ENCODE data around the gene DNM3.

Gene DNM3

DNA sequence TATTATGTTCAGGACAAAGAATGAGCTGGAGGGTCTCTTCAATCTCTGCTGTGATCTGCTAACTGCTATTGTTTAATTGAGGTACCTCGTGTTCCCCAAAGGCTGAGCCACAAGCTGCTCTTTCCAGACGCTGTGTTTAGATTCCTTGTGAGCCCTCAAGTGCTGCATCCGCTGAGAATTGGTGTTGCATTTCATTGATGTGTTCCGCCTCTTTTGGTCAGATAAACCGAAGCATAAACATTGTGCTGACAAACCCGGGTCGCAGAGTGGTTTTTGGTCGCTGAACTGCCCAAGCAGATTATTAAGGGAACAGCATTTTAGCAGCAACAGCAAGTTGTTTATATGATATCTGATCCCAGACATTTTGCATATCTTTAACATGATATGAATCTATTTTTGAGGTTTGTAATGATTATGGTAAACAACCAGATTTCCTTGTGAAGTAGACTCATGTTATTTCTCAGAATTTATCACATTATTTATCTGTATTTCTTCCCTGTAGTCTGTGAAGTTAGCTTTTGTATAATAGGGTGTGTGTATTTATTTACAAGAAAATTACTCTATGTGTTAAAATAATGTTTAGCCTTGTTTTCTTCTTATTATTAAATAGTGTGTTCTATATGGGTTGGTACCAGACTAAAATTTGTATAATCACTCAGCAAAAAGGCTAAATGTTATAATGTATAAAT lies 362.0 kb downstream of the DNM3 start:
- in situ Hi-C loops (cut with HindIII; ENCODE audit: low sequenced_read_pairs) = no loop called here

DNA sequence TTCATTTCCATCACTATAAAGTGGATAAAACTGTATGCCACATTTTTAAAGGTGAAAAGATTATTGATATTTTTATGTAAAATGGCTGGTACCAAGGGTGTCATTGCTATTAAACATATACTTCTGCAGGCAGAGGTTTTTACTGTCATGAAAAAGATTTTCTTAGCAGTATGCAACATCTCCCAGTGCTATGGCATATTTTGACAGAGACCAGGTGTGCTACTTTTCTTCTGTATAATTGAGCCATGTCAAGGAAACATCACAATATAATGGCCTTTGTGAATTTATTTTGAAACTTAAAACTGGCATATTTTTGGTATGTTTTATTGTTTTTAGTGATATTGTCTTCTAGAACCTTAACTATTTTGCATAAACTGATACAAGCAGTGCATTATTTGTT lies 362.6 kb downstream of the DNM3 start:
- in situ Hi-C loops (cut with HindIII; ENCODE audit: low sequenced_read_pairs) = no loop called here

DNA sequence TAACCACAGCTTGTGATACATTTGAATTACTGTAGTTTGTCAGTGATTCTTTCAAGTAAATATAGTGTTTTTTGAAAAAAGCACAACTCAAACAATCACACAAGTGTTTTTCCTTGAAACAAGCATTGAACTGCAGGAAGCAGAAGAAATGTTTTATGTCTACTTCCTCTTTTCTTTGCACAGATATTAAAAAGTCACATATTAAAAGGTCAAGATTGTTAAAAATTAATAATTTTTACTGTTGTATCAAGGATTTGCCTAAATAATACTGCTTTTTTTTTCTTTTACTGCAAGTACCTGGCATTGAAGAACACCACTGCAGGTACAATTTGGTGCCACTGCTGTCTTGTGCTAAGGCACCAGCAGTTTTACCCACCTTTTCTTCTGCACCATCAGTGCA lies 365.0 kb downstream of the DNM3 start:
- in situ Hi-C loops (cut with HindIII; ENCODE audit: low sequenced_read_pairs) = loop anchor here (5.0 kb wide), 1 partner anchor 189 kb away; no protein-coding TSS in a partner anchor

DNA sequence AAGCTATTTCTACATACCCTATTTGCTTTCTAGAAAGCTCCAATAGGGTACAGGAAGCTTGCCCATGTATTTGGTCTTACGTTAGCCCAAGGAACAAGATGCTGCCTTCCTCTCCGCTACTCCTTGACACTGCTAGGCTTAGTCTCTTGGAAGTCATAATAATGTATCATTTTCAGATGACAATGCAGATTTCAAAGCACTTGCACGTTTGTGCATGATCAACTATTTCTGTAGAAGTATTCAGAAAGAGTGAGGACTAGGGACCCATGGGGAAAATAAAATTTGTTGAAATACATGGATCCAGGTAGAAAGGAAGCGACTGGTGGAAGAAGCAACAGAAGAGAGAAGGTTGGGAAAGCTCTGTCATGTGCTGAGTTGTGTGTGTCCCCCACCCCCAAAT lies 367.3 kb downstream of the DNM3 start:
- in situ Hi-C loops (cut with HindIII; ENCODE audit: low sequenced_read_pairs) = loop anchor here (5.0 kb wide), 1 partner anchor 191 kb away; no protein-coding TSS in a partner anchor

DNA sequence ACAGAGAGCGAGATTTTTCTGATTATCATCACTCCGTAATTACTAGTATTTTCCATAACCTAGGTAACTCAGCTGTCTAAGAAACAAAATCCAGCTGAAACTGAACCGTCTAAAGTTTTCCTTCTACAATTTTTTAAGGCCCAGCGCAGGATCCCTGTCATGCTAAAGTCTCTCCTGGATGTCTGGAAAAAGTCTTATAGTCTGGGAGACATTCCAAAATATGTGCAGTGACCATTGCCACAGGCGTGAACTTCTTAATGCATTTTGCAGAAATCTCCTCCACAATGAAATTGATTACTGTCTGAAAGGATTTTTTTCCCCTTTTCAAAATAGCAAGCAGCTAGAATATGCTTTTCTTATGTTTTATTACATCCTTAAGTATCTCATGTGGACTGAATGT lies 369.9 kb downstream of the DNM3 start:
- in situ Hi-C loops (cut with HindIII; ENCODE audit: low sequenced_read_pairs) = loop anchor here (10.0 kb wide), 1 partner anchor 106 kb away; no protein-coding TSS in a partner anchor

DNA sequence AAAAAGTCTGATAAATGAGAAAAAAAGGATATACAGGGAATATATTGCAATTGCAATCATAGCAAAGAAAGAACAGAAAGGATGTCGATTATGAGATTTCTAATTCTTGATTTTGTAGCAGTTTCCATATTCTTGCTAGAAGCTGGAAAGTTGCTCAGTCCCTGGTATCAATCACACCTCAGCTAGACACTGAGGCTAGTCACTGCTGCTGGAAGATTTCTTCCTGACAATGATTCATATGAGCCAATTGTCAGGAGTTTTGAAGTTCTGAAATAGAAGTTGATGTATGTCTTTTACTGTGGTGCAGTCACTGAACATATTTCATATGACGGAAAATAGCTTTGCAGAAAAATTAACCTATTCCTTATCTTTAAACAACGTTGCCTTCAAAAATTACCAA lies 370.8 kb downstream of the DNM3 start:
- in situ Hi-C loops (cut with HindIII; ENCODE audit: low sequenced_read_pairs) = loop anchor here (10.0 kb wide), 1 partner anchor 107 kb away; no protein-coding TSS in a partner anchor

DNA sequence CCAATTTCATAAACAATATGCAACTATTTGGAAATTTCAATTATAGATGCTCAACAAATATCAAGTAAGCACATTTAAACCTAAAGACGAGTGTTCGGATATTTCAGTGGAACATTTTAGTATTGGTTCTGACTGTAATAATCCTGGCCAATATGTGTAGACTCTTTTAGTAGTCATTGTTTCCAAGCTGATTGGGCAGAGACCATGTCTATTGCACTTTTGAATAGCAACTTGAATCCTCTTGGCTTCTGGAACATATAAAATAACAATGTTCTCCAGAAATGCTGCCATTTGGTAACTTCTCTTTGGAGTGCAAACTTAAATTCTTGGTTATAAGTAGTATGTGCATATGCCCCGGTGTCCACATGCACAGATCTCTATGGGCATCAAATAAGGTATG lies 373.7 kb downstream of the DNM3 start:
- in situ Hi-C loops (cut with HindIII; ENCODE audit: low sequenced_read_pairs) = loop anchor here (10.0 kb wide), 1 partner anchor 110 kb away; no protein-coding TSS in a partner anchor

DNA sequence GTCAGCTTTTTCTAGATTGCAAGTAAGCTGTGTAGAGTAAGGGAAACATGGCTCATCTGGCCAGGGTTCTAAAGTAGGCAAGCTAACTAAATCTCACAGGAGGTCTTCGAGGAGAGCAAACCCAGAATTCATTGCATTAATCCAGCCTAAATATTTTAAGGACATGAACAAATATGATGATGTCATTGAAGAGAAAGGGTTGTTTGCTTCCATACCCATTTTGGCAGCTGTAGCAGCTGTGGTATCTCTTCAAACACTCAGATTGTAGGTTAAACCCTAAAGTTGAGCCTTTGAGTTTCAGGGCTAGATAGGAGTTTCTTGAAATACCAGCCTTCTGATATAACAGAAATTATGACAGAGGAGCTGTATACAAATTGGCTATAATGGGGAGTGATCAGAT lies 378.7 kb downstream of the DNM3 start:
- in situ Hi-C loops (cut with HindIII; ENCODE audit: low sequenced_read_pairs) = loop anchor here (10.0 kb wide), 1 partner anchor 115 kb away; no protein-coding TSS in a partner anchor

DNA sequence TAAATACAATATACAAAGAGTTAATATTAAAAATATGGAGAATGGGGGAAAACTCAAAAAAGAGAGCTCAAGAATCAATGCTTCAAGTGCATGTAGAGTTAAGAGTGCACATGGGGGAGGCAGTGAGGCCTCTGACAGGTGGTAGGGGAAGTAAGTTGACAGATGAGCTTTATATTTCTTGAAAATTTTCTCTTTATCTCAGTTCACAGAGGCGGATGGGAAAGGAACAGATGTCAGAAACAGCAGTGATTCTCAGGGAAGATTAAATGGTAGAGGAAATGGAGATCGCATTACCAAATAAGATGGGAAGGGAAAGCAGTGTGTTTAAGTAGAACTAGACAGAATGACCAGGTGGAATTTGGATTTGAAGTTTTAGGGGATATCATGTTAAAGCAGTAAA lies 379.1 kb downstream of the DNM3 start:
- in situ Hi-C loops (cut with HindIII; ENCODE audit: low sequenced_read_pairs) = no loop called here

DNA sequence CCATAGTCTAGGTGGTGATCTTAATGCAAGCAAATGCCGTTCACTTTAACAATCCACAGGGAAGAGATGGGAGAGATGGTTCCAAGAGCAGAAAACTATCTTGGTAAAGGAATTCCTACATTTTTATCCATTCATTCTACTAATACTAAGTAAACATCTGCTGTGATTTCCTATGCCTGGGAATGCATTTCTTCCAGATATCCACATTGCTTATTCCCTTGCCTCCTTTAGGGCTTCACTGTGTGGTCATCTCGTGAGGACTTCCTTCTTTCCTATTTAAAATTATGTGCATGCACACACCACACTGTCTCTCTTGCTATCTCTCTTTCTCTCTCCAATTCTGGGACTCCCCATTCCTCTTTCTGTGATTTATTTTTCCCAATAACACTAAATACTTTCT lies 380.1 kb downstream of the DNM3 start:
- in situ Hi-C loops (cut with HindIII; ENCODE audit: low sequenced_read_pairs) = no loop called here

DNA sequence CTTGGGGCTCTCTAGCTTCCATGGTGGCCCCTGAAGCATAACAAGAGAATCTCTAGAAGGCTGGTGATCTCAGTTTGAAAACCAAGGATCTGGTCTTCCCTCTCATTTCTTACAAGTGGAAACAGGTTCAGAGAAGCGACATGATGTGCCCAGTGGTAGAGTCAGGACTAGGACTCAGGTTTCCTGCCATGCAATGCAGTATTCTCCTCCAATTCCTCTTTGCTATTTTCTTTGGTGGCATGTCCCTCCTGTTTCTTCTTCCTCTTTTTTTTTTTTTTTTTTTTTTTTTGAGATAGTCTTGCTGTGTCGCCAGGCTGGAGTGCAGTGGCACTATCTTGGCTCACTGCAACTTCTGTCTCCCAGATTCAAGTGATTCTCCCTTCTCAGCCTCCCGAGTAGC lies 383.6 kb downstream of the DNM3 start:
- in situ Hi-C loops (cut with HindIII; ENCODE audit: low sequenced_read_pairs) = no loop called here

DNA sequence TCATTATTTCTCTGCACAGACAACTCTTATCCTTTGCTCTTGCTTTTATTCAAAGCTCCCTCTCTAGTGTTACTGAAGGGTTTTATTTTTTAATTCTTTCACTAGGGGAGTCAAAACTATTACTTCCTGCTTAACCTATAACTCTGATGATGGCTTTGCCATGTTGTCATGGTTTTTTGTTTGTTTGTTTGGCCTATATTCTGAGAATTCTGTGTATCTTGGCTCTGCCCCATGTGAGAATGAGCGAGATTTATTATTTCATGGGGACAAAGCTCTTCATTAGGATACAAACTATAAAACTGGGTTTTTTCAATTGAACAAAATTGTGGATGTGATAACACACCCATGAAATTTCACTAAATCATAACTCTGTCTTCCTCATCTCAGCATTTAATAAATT lies 388.6 kb downstream of the DNM3 start:
- in situ Hi-C loops (cut with HindIII; ENCODE audit: low sequenced_read_pairs) = no loop called here

DNA sequence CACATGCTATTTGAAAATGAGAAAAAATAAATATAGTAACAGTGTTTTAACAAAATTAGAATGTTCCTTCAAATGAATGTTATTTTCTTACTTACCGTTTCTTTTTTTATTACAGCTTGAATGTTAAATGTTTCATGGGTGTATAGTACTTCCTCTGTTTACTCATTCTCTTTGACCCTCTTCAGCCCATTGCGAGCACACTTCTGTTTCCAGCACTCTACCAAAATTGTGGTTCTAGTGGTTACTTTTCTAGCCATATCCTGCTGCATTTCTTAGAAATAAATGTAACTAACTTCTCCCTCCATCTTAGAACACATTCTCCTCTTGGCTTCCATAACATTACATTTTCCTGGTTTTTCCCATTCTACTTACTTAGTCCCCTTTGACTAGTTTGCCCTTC lies 389.2 kb downstream of the DNM3 start:
- in situ Hi-C loops (cut with HindIII; ENCODE audit: low sequenced_read_pairs) = no loop called here

DNA sequence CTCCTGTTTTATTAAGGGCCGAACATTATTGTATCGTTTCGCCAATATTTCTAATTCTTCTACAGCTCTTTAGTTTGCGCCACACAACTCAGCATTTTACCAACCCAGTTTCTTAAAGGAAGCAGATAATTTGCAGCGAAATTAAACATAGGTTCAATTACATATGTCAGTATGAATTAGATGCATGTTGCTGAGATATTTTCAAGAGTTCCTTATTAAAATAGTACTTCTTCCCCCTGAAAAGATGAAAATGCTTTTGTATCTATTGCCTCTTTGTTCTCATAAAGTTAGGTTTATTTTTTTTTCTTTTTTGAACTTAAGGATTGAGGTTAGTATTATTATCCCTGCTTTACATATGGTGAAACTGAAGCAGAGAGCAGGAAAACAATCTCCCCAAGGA lies 395.7 kb downstream of the DNM3 start:
- in situ Hi-C loops (cut with HindIII; ENCODE audit: low sequenced_read_pairs) = loop anchor here (5.0 kb wide), 1 partner anchor 45 kb away; no protein-coding TSS in a partner anchor

DNA sequence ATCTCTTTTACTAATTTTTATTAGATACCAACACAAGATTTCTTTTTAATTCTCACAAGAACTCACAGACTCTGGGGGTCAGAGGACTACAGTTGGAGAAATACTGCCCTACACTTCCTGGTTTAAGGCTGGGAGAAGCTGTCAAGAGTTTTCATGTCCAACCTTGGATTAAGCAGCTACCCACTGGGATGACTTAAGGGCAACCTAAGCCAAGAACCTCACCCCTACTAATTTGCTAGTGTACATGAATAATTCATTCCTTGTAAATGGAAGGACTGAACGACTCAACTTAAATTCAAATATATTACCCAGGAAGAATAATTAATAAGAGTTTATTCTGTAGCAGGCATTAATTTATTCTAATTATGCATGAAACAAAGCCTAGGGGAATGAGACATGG lies 396.9 kb downstream of the DNM3 start:
- in situ Hi-C loops (cut with HindIII; ENCODE audit: low sequenced_read_pairs) = loop anchor here (5.0 kb wide), 1 partner anchor 44 kb away; no protein-coding TSS in a partner anchor

DNA sequence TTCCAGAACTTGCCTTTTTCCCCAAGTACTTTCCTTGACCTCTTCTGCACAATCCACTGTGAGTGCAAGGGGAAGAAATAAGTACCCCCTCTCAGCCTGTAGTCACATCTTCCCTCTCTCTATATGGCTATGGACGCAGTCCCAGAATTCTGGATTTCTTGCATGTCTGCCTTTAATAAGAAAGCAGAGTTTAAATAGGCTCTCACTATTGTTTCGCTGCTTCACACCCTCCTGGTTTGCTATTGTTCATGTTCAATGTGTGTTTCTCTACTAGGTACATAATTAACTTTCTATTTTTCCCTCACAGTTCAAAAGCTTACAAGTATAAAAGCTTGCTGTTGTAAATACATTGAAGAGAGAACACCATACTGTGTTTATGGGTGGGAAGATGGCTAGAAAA lies 397.7 kb downstream of the DNM3 start:
- in situ Hi-C loops (cut with HindIII; ENCODE audit: low sequenced_read_pairs) = loop anchor here (5.0 kb wide), 1 partner anchor 43 kb away; no protein-coding TSS in a partner anchor

DNA sequence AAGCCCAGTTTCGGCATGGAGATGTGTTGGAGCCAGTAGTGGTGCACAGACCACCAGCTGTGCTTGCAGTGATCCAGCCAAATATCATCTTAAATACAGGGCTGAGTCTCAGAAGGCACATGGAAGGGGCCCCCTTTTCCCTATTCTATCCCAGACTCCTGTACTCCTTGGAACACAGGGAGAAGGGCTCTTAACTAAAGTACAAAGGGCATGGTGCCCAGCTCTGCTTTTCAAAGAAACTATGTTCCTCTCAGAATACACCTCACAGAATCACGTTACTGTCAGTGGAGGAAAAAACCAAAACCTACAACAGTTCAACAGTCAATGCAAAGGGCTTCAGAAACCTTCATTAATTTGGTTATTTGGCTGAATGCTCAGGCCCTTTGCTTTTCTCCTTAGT lies 398.6 kb downstream of the DNM3 start:
- in situ Hi-C loops (cut with HindIII; ENCODE audit: low sequenced_read_pairs) = loop anchor here (5.0 kb wide), 1 partner anchor 42 kb away; no protein-coding TSS in a partner anchor

DNA sequence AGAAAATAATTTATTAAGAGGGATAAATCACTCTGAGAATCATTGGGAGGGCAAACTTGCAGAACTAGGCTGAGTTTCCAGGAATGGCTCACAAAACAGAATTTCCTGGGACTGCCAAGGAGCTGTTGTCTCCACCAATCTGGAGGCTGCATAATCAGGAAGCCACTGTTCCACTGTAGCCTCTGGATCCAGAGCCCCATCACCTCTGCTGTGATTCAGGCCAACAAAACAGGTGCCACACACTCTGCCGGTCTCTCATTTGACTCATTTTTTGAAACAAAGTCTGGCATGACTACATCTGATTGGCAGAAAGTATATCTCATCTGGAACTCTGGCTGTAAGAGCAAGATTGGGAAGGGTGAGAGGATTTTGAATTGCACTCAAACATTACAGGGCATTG lies 400.2 kb downstream of the DNM3 start:
- in situ Hi-C loops (cut with HindIII; ENCODE audit: low sequenced_read_pairs) = no loop called here

DNA sequence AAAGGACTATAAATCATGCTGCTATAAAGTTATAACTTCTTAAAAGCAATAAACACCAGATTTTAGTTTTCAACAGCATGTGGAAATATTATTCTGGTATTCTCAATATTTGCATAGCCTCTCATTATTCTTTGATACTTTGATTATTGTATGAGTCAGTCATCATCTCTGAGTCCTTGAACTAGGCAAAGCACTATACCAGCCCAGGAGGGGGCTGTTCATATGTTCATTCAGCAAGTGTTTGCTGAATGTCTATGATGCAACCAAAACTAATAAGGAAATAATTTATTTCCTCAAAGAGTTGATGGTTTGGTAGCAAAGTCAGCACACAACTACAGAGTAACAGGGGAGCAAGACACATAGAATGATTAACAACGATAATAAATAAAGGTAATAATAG lies 403.6 kb downstream of the DNM3 start:
- in situ Hi-C loops (cut with HindIII; ENCODE audit: low sequenced_read_pairs) = no loop called here

DNA sequence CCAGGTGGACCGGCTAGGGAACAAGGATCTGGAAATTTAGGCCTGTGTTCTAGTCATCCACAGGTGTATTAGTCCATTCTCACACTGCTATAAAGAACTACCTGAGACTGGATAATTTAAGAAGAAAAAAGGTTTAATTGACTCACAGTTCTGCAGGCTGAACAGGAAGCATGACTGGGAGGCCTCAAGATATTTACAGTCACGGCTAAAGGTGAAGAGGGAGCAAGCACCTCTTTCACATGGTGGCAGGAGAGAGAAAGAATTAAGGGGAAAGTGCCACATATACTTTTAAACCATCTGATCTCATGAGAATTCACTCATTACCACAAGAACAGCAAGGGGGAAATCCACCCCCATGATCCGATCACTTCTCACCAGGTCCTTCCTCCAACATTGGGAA lies 404.5 kb downstream of the DNM3 start:
- in situ Hi-C loops (cut with HindIII; ENCODE audit: low sequenced_read_pairs) = no loop called here

DNA sequence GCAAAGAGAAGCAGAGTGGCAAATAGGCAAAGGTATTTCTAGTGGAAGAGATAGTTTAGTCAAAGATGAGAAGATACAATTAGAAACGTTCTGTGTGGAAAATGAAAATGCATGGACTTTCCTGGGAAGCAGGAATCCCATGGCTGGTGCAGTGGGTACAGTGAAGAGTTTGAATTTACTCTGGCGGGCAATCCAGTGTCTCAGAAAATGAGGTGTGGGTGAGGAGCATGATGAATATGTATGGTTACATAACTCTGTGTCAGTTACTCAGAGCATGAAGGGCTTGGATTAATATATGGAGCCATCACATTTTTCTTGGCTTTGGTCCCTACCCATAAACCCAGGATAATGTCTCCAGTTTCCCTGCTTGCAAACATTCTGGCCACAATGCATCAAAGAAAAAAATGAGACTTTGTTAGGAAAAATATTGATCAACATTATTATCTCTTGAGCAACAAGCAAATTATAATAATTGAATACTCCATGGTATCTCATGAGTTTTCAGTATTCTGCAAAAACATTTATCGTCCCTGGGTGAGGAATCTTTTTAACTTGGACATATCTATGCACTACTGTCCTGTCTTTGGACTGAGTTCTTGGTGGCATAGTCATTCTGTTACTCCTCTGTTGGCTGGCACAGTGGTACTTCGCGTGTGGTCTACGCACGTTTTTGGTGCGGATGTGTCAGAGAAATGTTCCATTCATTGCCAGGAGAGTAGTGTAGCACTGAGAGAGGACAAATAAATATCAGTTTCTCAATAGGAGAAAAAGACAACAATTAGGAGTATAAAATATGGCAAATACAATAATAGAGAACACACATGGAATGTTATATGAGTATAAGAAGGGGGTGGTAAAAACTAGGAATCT lies 405.5 kb downstream of the DNM3 start:
- in situ Hi-C loops (cut with HindIII; ENCODE audit: low sequenced_read_pairs) = no loop called here

DNA sequence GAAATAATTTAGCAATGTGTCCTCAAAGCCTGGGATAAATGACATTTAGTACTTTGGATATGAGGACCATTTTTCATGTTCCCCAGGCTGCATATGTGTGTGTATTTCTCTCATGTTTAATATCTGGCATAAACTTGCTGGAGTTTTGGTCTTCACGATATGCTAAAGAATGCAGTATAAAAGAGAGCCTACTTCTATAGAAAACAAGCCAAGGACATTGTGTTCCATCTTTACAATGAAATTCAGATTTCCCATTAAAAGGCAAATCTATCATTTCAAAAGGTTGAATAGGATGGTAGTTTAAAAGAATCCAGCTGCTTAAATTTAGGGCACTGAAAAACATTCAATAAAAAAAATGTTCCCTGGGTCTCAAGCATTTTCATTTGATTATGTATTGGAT lies 410.2 kb downstream of the DNM3 start:
- in situ Hi-C loops (cut with HindIII; ENCODE audit: low sequenced_read_pairs) = no loop called here
